WI38 (cell line): Measurements from ENCODE around the gene DNAJC10.

Experiments
- H3K4me3 ChIP-seq: 2 replicates; pipeline ENCODE4 v1.5.1; 2011; ENCODE audit warnings: low read depth, mild to moderate bottlenecking, control low read depth, low read length
- TF ChIP-seq, protein P1 (sequence below): IDR thresholded peaks from 2 replicates; pipeline ENCODE4 v1.5.1; 2012; ENCODE audit warnings: low read depth, mild to moderate bottlenecking, control low read depth, low read length

The DNAJC10 gene, protein sequence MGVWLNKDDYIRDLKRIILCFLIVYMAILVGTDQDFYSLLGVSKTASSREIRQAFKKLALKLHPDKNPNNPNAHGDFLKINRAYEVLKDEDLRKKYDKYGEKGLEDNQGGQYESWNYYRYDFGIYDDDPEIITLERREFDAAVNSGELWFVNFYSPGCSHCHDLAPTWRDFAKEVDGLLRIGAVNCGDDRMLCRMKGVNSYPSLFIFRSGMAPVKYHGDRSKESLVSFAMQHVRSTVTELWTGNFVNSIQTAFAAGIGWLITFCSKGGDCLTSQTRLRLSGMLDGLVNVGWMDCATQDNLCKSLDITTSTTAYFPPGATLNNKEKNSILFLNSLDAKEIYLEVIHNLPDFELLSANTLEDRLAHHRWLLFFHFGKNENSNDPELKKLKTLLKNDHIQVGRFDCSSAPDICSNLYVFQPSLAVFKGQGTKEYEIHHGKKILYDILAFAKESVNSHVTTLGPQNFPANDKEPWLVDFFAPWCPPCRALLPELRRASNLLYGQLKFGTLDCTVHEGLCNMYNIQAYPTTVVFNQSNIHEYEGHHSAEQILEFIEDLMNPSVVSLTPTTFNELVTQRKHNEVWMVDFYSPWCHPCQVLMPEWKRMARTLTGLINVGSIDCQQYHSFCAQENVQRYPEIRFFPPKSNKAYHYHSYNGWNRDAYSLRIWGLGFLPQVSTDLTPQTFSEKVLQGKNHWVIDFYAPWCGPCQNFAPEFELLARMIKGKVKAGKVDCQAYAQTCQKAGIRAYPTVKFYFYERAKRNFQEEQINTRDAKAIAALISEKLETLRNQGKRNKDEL

DNA sequence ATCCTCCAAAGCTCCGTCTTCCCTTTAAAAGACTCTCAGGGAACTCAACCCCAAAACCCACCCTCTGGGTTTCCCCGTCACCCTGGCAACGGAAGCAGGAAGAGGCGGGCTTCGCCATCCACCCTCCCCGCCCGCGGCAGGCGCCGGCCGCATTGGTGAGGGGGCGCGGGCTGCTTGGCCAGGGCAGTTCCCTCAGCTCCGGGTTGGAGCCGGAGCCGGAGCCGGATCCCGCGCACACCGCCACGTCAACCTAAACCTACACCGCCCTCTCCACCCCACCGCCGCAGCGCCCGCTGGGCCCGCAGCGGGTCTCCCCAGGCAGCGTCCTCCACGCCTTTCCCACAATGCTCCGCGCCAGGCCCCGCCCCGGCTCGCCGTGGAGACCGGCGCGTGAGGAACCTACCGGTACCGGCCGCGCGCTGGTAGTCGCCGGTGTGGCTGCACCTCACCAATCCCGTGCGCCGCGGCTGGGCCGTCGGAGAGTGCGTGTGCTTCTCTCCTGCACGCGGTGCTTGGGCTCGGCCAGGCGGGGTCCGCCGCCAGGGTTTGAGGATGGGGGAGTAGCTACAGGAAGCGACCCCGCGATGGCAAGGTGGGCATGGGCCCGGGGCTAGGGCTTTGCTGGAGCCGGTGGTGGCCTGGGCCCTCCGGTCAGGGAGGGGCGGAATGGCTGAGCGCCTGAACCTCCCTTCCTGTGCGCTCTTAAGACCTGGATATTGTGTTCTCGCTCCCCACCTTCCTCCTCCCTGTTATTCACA lies at the start of gene DNAJC10:
Gene DNAJC10 (plus strand): TSS at position 366 of the 758 bp plus-strand sequence. CDS start 1,830 bp downstream, outside the sequence.
- H3K4me3 ChIP-seq = peak within 1 kb of the TSS; percentile 97
- TF ChIP-seq, protein P1, sequence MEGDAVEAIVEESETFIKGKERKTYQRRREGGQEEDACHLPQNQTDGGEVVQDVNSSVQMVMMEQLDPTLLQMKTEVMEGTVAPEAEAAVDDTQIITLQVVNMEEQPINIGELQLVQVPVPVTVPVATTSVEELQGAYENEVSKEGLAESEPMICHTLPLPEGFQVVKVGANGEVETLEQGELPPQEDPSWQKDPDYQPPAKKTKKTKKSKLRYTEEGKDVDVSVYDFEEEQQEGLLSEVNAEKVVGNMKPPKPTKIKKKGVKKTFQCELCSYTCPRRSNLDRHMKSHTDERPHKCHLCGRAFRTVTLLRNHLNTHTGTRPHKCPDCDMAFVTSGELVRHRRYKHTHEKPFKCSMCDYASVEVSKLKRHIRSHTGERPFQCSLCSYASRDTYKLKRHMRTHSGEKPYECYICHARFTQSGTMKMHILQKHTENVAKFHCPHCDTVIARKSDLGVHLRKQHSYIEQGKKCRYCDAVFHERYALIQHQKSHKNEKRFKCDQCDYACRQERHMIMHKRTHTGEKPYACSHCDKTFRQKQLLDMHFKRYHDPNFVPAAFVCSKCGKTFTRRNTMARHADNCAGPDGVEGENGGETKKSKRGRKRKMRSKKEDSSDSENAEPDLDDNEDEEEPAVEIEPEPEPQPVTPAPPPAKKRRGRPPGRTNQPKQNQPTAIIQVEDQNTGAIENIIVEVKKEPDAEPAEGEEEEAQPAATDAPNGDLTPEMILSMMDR = no peak

DNA sequence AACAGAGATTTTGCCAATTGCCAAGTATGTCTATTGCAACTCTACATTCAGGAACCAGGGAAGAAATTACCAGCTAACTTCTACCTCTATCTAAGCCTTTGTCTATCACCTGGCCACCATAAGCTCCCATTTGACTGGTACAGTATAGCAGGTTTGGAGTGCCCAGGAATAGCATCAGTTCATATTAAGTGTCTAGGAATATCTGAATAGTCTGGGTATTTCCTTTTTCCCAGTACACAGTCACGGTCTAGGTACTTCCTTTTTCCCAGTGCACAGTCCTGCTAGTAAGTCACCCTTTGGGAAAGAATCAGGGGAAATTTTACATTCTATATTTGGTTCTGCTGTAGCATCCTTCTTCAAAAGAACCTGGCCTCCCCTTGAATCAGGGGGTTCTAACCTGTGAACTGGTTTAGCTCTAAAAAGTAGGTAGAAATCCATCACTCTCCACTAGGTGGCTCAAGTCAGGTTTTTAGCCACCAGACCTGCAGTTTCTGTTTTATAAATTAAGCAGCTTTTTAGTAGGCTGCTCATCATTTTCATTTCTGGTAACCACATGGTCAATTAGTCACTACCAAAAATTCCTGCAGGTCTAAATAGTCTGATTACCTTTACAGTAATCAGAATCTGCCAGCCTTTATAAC lies 49.3 kb upstream of the DNAJC10 start:
- no peak overlapping the region for H3K4me3 ChIP-seq
- TF ChIP-seq, protein P1 = peak; percentile 39; the same call in 1 of the 2 replicates

DNA sequence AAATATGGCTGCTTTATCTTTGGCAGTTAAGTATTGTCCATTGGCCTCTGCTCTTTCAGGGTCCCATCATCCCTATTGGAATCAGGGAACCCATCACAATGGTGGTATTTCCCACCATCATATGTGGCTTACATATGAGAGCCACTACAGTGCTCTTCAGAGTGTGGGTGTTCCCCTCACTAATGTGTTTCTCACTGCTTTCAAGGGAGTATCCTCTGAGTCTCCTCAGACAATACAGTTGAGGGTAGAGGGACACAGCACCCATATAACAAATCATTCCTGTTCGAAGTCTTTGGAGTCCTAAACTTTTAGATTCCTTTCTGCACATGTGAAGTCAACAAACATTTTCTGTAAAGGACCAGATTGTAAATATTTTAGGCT lies 48.8 kb upstream of the DNAJC10 start:
- TF ChIP-seq, protein P1 = no peak
- no peak overlapping the region for H3K4me3 ChIP-seq

DNA sequence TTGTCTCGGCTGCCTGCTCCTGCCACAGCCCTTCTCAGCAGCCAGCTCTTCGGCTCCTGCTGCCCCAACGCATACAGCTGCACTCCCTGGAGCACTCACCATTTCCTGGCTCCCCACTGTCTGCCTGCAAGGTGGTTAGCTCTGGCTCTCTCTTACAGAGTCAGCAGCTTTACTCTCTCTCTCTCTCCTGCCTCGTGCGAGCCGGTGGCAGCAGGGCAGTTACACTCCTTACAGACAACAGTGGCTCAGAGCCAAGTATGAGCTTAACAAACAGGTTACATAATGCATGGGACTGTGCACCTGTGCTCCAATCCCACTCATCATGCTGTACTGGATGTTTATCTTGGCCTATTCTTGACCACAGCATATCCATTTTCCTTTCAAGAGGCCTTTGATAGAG lies 47.4 kb upstream of the DNAJC10 start:
- no peak overlapping the region for H3K4me3 ChIP-seq
- TF ChIP-seq, protein P1 = no peak

DNA sequence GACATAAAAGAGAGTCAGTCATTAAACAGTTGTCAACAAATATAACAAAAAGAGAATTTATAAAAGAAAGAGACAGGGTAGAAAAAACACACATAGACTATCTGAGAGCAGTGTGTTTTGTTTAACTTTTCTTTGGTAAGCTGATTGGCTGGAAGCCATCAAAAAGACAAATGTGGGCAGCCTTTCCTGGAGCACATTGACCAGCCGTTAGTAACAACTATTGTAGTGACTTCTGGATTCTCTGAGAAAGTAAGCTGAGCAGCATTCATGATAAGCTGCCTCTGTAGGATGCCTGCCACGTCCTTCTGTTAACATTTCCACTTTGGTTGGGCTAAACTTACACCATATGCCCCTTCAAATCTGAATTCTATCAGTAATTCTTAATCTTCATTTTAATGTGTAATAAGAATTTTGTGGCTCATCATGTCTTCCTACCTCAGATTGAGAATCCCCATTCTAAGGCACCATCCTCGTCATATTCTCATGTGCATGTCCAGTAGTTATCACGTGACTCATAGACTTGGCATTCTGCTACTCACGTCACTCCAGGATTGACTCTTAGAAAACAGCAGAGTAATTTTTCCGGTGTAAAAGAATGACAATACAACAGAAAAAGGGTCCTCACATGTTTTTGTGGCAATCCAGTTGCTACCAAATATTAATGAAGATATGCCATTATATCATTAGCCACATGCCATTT lies 43.4 kb upstream of the DNAJC10 start:
- TF ChIP-seq, protein P1 = no peak
- H3K4me3 ChIP-seq = no peak overlapping the region

DNA sequence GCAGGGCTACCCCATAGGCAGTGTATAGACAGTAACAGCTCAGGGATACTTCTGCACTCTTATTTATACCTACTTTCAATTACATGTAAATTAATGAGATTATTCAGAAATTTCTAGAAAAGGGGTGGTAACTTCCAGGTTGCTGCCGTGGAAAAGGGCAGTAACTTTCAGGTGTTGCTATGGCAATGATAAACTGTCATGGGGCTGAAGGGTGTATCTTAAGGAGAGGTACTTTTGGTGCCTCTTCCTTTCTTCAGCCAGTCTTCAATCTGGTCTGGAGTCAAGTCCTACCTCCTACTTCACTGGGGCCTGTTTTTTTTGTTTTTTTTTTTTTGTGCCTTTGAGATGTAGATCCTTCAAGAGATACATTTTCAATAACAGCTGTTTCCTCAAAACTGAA lies 35.2 kb upstream of the DNAJC10 start:
- no peak overlapping the region for H3K4me3 ChIP-seq
- TF ChIP-seq, protein P1 = no peak
